HAP-1 (cell line): ENCODE data around the gene PHACTR2.

Source experiments
- DNase-seq, 2 experiments: peaks; one replicate each; pipeline ENCODE4 v3.0.0-alpha.2; 2016 to 2020; ENCODE audit warnings: low spot score in 2 of 2
- H3K27me3 ChIP-seq: fragments of 250-450 bp; sonication (Bioruptor Pico); 2 replicates; pipeline ENCODE4 v1.5.1; 2020; ENCODE audit warnings: low read depth, mild to moderate bottlenecking, moderate library complexity
- H3K36me3 ChIP-seq: fragments of 250-450 bp; sonication (Bioruptor Pico); replicated peaks from 2 replicates; pipeline ENCODE4 v1.5.1; 2020; ENCODE audit warnings: mild to moderate bottlenecking
- H3K4me1 ChIP-seq: fragments of 250-450 bp; sonication (Bioruptor Pico); 2 replicates; pipeline ENCODE4 v1.5.1; 2020; ENCODE audit warnings: mild to moderate bottlenecking
- H3K4me3 ChIP-seq: fragments of 250-450 bp; sonication (Bioruptor Pico); 2 replicates; pipeline ENCODE4 v1.5.1; 2020; ENCODE audit warnings: mild to moderate bottlenecking, moderate library complexity
- H3K9me3 ChIP-seq: fragments of 250-450 bp; sonication (Bioruptor Pico); 2 replicates; pipeline ENCODE4 v1.5.1; 2020; ENCODE audit warnings: mild to moderate bottlenecking, moderate library complexity
- in situ Hi-C: fragments of 300-500 bp; cut with MboI; formaldehyde crosslinking; loops from 3 replicates; pipeline ENCODE4 v1.14.3; 2020; ENCODE audit warnings: low sequenced_read_pairs, inconsistent platforms, mixed read lengths

The PHACTR2 gene

GRCh38 chr6:143744551-143745165 lies 66.9 kb downstream of the PHACTR2 start:
- Histone ChIP-seq H3K9me3 (no peaks in the 10 kb centered on the region), H3K4me3 (no peak overlapping the region), H3K36me3 (no peaks in the 10 kb centered on the region), H3K27me3 (no peaks in the 10 kb centered on the region), H3K4me1 (peaks cover 17% of the 10 kb centered on the region)
- no peak for DNase-seq
- in situ Hi-C loops: no loop called here

GRCh38 chr6:143745166-143746133 lies 67.7 kb downstream of the PHACTR2 start:
- in situ Hi-C loops: no loop called here
- DNase-seq: peak; percentile 52 to 61
- H3K9me3 ChIP-seq: no peaks in the 10 kb centered on the region
- no peaks in the 10 kb centered on the region for H3K27me3 ChIP-seq
- H3K4me1 ChIP-seq: peaks cover 17% of the 10 kb centered on the region
- H3K36me3 ChIP-seq: no peaks in the 10 kb centered on the region
- no peak overlapping the region for H3K4me3 ChIP-seq

- Histone ChIP-seq H3K9me3 (no peaks in the 10 kb centered on the region), H3K4me1 (peaks cover 17% of the 10 kb centered on the region), H3K36me3 (no peaks in the 10 kb centered on the region), H3K4me3 (no peak overlapping the region), H3K27me3 (no peaks in the 10 kb centered on the region)
- DNase-seq: peak in 1 of 2 experiments; percentile 20
- in situ Hi-C loops: no loop called here
Measured at GRCh38 chr6:143746202-143747119, 68.7 kb downstream of the PHACTR2 start.

GRCh38 chr6:143747347-143747842 lies 69.6 kb downstream of the PHACTR2 start:
- in situ Hi-C loops: no loop called here
- Histone ChIP-seq H3K36me3 (no peaks in the 10 kb centered on the region), H3K9me3 (no peaks in the 10 kb centered on the region), H3K27me3 (no peaks in the 10 kb centered on the region), H3K4me1 (peaks cover 17% of the 10 kb centered on the region), H3K4me3 (no peak overlapping the region)
- no peak for DNase-seq

GRCh38 chr6:143749891-143750290 lies 72.1 kb downstream of the PHACTR2 start:
- H3K27me3 ChIP-seq: no peaks in the 10 kb centered on the region
- H3K4me3 ChIP-seq: no peak overlapping the region
- DNase-seq: no peak
- peaks cover 24% of the 10 kb centered on the region for H3K4me1 ChIP-seq
- in situ Hi-C loops: no loop called here
- H3K9me3 ChIP-seq: no peaks in the 10 kb centered on the region
- no peaks in the 10 kb centered on the region for H3K36me3 ChIP-seq

- Histone ChIP-seq H3K4me3 (no peak overlapping the region), H3K9me3 (no peaks in the 10 kb centered on the region), H3K27me3 (no peaks in the 10 kb centered on the region), H3K4me1 (peaks cover 18% of the 10 kb centered on the region), H3K36me3 (no peaks in the 10 kb centered on the region)
- in situ Hi-C loops: no loop called here
- no peak for DNase-seq
Measured at GRCh38 chr6:143750877-143751276, 73.1 kb downstream of the PHACTR2 start.

- Histone ChIP-seq H3K9me3 (no peaks in the 10 kb centered on the region), H3K4me1 (peaks cover 7% of the 10 kb centered on the region), H3K36me3 (no peaks in the 10 kb centered on the region), H3K27me3 (no peaks in the 10 kb centered on the region), H3K4me3 (no peak overlapping the region)
- no peak for DNase-seq
- in situ Hi-C loops: no loop called here
Measured at GRCh38 chr6:143752459-143752858, 74.7 kb downstream of the PHACTR2 start.

GRCh38 chr6:143753678-143754077 lies 75.9 kb downstream of the PHACTR2 start:
- Histone ChIP-seq H3K9me3 (no peaks in the 10 kb centered on the region), H3K27me3 (no peaks in the 10 kb centered on the region), H3K4me3 (no peak overlapping the region), H3K36me3 (no peaks in the 10 kb centered on the region), H3K4me1 (peaks cover 7% of the 10 kb centered on the region)
- DNase-seq: no peak
- in situ Hi-C loops: no loop called here

- in situ Hi-C loops: no loop called here
- peaks cover 7% of the 10 kb centered on the region for H3K4me1 ChIP-seq
- H3K27me3 ChIP-seq: no peaks in the 10 kb centered on the region
- DNase-seq: no peak
- no peaks in the 10 kb centered on the region for H3K36me3 ChIP-seq
- H3K9me3 ChIP-seq: no peaks in the 10 kb centered on the region
- H3K4me3 ChIP-seq: no peak overlapping the region
Measured at GRCh38 chr6:143754204-143754603, 76.4 kb downstream of the PHACTR2 start.

- no peak for DNase-seq
- Histone ChIP-seq H3K4me1 (peaks cover 7% of the 10 kb centered on the region; the same call in 1 of the 2 replicates), H3K27me3 (no peaks in the 10 kb centered on the region), H3K4me3 (no peak overlapping the region), H3K36me3 (no peaks in the 10 kb centered on the region), H3K9me3 (no peaks in the 10 kb centered on the region)
- in situ Hi-C loops: no loop called here
Measured at GRCh38 chr6:143755301-143755744, 77.6 kb downstream of the PHACTR2 start.

GRCh38 chr6:143757346-143757832 lies 79.6 kb downstream of the PHACTR2 start:
- no peak for DNase-seq
- in situ Hi-C loops: no loop called here
- H3K36me3 ChIP-seq: no peaks in the 10 kb centered on the region

GRCh38 chr6:143758551-143758950 lies 80.8 kb downstream of the PHACTR2 start:
- in situ Hi-C loops: no loop called here
- no peaks in the 10 kb centered on the region for H3K9me3 ChIP-seq
- DNase-seq: no peak
- H3K36me3 ChIP-seq: no peaks in the 10 kb centered on the region
- H3K27me3 ChIP-seq: no peaks in the 10 kb centered on the region
- H3K4me1 ChIP-seq: no peaks in the 10 kb centered on the region
- H3K4me3 ChIP-seq: no peak overlapping the region

More at GRCh38 chr6:143757346-143757832, 79.6 kb downstream of the PHACTR2 start:
- Histone ChIP-seq H3K4me1 (peaks cover 7% of the 10 kb centered on the region; the same call in 1 of the 2 replicates), H3K9me3 (no peaks in the 10 kb centered on the region), H3K4me3 (no peak overlapping the region), H3K27me3 (no peaks in the 10 kb centered on the region)

- Histone ChIP-seq H3K27me3 (no peaks in the 10 kb centered on the region), H3K4me1 (no peaks in the 10 kb centered on the region), H3K9me3 (no peaks in the 10 kb centered on the region), H3K4me3 (no peak overlapping the region), H3K36me3 (no peaks in the 10 kb centered on the region)
- in situ Hi-C loops: no loop called here
- DNase-seq: no peak
Measured at GRCh38 chr6:143759666-143760065, 81.9 kb downstream of the PHACTR2 start.
